HG03469 (cell line): Measurements from ENCODE around the gene TIAM2.

Experiments
- ATAC-seq: cut with Tn5 transposase; IDR thresholded peaks from one replicate; pipeline ENCODE4 v1.9.1; 2021; ENCODE audit warnings: mild to moderate bottlenecking, moderate library complexity, moderate number of reproducible peaks; ENCODE audit not compliant: unreplicated experiment

TIAM2 gene

DNA sequence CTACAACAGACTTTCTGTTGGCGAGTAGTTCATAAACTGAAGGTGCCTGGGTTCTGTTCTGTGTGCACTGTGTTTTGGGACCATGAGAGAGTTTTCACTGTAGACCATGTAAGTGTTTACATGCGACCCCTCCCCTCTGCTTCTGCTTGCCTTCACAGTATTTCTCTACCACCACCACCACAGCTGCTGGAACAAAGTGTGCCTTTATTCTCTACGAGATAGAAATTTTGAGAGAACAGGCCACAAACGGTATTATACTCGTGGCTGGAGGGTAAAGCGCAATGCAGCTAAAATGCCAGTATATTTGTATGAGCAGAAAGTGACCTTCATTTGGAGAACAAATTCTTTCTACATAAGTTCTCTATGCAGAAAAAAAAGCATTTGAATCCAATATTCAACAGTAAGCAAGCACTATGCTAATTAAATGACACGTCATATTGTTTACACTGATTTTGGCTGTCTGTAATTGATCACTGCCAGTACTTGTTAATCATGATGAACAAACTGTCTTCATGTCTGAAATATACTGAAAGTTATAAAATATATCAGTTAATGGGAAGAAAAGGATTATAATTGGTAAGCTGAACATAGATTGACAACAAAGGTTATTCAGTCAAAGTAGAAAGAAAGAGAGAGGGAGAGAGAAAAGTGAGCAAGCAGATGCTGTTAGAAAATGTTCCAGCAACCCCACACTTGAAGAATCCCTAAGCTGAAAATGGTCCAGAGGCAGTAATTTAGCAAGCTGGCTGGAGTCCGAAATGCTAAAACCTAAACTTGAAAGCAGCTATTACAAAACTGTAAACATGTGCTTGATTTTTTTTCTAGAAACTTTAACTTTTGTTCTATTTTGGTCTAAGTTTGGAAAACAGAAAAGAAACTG is 277.5 kb downstream of the TIAM2 start:
- ATAC-seq: no peak

- ATAC-seq: no peak
Observed at GRCh38 chr6:155273431-155273830, 278.3 kb downstream of the TIAM2 start.

DNA sequence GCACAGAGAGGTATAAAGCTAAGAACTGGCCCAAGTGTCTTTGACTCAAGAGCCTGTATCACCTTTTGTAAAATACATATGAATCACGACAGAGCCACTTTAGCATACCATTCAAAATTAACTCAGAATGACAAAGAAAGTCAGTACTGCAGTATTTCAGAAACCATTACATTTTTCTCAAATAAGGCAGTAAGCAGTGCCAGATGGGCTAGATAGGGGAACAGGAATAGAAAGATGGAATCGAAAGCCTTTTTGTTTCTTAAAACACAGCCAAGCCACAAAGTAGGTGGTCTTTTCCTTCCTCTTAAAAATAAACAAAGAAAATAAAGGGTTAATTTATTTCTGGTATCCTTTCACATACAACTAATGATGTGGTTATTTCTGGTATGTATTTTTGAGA is 279.0 kb downstream of the TIAM2 start:
- no peak for ATAC-seq

- ATAC-seq: no peak
Observed at GRCh38 chr6:155274533-155274932, 279.4 kb downstream of the TIAM2 start.

GRCh38 chr6:155275808-155276480 is 280.8 kb downstream of the TIAM2 start:
- ATAC-seq: no peak

DNA sequence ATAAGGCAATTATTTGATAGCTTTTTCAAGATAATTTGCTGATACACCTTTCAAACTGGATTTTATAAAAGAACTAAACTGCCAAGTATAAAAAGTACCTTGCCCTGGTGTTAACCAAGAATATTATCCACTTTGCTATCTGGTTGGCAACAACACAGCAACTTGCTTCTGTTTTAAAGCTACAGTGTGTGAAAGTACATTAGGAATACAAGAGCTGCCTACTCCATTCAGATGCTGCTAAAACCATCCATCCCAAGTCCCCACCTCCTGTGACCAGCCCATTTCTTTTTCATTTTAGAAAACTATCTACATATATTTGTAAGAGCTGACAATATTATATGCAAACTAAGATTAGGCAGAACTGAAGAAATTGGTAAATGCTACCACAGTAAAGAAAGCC is 281.5 kb downstream of the TIAM2 start:
- ATAC-seq: no peak

GRCh38 chr6:155278319-155279049 is 283.4 kb downstream of the TIAM2 start:
- ATAC-seq: no peak

DNA sequence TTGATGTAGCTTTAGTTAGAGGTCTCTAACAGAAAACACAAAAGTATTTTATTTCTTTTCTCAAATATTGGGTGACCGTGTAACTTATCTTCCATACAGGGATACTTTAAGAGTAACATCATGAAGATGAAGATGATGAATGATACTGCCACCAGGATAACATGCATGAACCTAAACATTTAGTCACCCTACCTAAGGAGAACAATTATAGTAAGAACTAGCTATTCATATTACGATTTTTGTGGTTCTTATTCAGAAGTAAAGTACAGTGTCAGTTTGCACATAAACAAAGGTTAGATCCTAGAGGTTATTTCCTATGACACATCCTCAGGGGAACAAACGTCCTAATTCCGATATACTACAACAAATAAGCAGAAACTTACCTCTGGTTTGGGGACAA is 289.7 kb downstream of the TIAM2 start:
- ATAC-seq: no peak

DNA sequence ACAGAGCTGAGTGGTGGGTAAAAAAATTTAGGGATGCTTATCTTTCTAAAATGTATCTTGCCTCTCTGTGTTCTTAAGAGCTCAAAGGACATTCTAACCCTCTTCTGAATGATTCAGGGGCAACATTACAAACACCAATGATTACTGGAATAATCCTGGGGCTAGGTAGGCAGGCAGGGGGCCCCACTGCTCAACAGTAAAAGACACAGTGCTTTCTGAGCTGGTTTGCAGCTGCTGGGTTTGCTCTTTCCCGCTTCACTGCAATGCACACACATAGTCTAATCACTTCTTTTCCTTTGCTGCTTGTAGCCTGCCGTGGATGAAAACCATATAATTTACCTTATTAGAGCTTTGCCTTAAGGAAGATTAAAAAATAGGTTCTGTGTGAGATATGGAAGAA is 292.6 kb downstream of the TIAM2 start:
- no peak for ATAC-seq

GRCh38 chr6:155290491-155290890 is 295.4 kb downstream of the TIAM2 start:
- ATAC-seq: no peak

- no peak for ATAC-seq
Observed at GRCh38 chr6:155291291-155291690, 296.2 kb downstream of the TIAM2 start.

DNA sequence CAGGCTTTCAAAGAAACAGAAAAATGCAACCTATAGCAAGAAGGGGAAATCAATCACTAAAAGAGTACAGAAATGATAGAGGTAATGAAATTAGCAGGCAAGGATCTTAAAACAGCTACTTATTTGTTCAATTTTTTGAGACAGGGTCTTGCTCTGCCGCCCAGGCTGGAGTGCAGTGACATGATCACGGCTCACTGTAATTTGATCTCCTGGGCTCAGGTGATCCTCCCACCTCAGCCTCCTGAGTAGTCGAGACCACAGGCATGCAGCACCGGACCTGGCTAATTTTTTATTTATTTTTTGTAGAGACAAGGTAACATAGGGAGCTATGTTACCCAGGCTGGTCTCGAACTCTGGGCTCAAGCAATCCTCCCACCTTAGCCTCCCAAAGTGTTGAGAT is 297.6 kb downstream of the TIAM2 start:
- ATAC-seq: no peak

GRCh38 chr6:155297669-155298068 is 302.6 kb downstream of the TIAM2 start:
- ATAC-seq: no peak

DNA sequence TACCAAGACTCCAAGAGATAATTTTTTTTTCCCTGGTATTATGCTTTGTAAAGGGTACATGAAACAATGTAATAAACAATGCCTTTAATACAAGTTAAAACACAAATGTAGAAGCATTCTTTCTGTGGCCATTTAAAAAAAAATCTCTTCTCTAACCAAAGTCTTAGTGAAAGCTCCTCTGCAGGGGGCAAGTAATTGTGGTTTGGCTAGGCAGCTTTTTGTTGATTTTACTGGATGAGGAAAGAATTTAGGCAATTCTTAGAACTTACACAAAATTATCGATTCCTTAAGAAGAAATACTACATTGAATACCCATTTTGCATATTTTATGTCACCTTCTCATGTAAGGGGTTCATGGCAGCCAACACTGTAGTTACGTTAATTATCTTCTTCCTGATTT is 306.8 kb downstream of the TIAM2 start:
- ATAC-seq: no peak

DNA sequence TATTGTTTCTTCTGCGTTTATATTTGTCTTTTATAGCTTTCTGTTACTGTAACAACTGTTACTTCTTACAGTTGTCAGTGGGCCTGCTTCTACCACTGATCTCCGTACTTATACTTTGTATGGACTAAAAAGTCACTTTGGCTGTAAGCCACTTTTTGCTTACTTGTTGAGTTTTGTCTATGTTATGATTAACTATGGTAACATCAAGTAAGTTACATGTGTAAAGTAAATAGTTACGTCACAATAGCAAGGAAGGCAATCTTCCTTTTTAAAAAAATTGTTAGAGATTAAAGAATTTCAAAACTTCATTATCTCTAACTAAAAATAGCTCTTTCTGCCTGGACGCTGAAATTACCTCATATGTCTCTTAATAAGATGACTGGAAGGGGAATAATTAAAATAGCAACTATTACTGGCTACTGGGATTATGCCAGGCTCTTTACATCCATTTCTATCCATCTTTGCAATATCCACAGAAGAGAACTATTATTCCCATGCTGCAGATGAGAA is 308.3 kb downstream of the TIAM2 start:
- no peak for ATAC-seq

DNA sequence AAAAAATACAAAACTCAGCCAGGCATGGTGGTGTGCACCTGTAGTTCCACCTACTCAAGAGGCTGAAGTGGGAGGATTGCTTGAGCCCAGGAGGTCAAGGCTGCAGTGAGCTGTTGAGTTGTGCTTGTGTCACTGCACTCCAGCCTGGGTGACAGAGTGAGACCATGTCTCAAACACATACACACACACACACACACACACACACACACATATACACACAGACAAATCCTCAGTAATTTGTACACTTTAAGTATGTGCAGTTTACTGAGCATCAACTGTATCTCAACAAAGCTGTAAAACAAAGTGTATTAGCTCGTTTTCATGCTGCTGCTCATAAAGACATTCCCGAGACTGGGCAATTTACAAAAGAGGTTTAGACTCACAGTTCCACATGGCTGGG is 311.8 kb downstream of the TIAM2 start:
- ATAC-seq: no peak
